H1 (cell line): ENCODE results near the gene CSF1. TPM values are rescaled to one million over a fixed set of nuclear protein-coding genes. Genes with fewer than 3 reads are reported as not detected.

ENCODE experiments used
- CTCF ChIA-PET: fragments of 300-600 bp; sonication (Branson Sonifier 250); formaldehyde crosslinking; loops from one replicate; lab custom pipeline; 2021; ENCODE audit not compliant: partially characterized antibody; lab: Charles Lee
- POLR2A ChIA-PET: fragments of 300-600 bp; sonication (Branson Sonifier 250); formaldehyde crosslinking; loops from one replicate; lab custom pipeline; 2021; ENCODE audit warnings: inconsistent platforms; ENCODE audit not compliant: partially characterized antibody; lab: Charles Lee
- DNase-seq, 2 experiments: peaks; one replicate each; pipeline versions ENCODE4 v3.0.0 to v3.0.0-alpha.2; 2010 to 2022; ENCODE audit warnings: low spot score in 2 of 2, low read depth in 1 of 2, mixed read lengths in 1 of 2
- FAIRE-seq: peaks from 2 replicates; lab custom pipeline; 2011; peaks lifted over from hg19 to GRCh38; lab: Jason Lieb, UNC
- H2AFZ ChIP-seq: 2 replicates; pipeline ENCODE4 v1.8.1; 2012; ENCODE audit warnings: low read length, inconsistent platforms
- H2AK5ac ChIP-seq: 2 replicates; pipeline ENCODE4 v1.6.1; 2013; ENCODE audit warnings: low read depth, low read length
- H2BK120ac ChIP-seq: replicated peaks from 2 replicates; pipeline ENCODE3; 2013; ENCODE audit warnings: low read depth, low read length, inconsistent platforms
- H2BK12ac ChIP-seq: 2 replicates; pipeline ENCODE4 v1.6.1; 2013; ENCODE audit warnings: low read depth, low read length
- H2BK15ac ChIP-seq: 2 replicates; pipeline ENCODE4 v1.6.1; 2013; ENCODE audit warnings: low read length
- H2BK20ac ChIP-seq: 2 replicates; pipeline ENCODE4 v1.6.1; 2013; ENCODE audit warnings: low read length
- H2BK5ac ChIP-seq: 2 replicates; pipeline ENCODE4 v1.6.1; 2013; ENCODE audit warnings: low read depth, low read length
- H3K14ac ChIP-seq: 2 replicates; pipeline ENCODE4 v1.6.1; 2013; ENCODE audit warnings: inconsistent platforms; ENCODE audit not compliant: insufficient read length
- H3K18ac ChIP-seq: 2 replicates; pipeline ENCODE4 v1.6.1; 2013; ENCODE audit warnings: low read length; ENCODE audit errors: extremely low read depth
- H3K23ac ChIP-seq: 2 replicates; pipeline ENCODE4 v1.6.1; 2013; ENCODE audit warnings: inconsistent platforms; ENCODE audit not compliant: insufficient read length
- H3K23me2 ChIP-seq: 2 replicates; pipeline ENCODE4 v1.6.1; 2013; ENCODE audit warnings: low read depth, low read length
- H3K27ac ChIP-seq: 2 replicates; pipeline ENCODE4 v1.6.1; 2011; ENCODE audit warnings: low read depth, low read length, inconsistent platforms
- H3K27me3 ChIP-seq, 4 experiments: replicated peaks in 1 of 4; 1 replicate in 1 of 4; 2 replicates in 3 of 4; pipeline versions ENCODE4 v1.6.1 to v1.8.1; 2011 to 2013; ENCODE audit warnings: low read length in 3 of 4, mild to moderate bottlenecking in 3 of 4, inconsistent platforms in 2 of 4, mixed read lengths in 2 of 4, moderate library complexity in 1 of 4; ENCODE audit not compliant: control insufficient read depth in 3 of 4, insufficient read depth in 3 of 4; ENCODE audit errors: extremely low read depth in 1 of 4
- H3K36me3 ChIP-seq, 4 experiments: 2 replicates each; pipeline versions ENCODE4 v1.6.1 to v1.8.1; 2011 to 2013; ENCODE audit warnings: mild to moderate bottlenecking in 4 of 4, low read length in 3 of 4, moderate library complexity in 2 of 4, control low read depth in 1 of 4, inconsistent platforms in 1 of 4; ENCODE audit not compliant: insufficient read depth in 4 of 4, control insufficient read depth in 2 of 4
- H3K4ac ChIP-seq: replicated peaks from 2 replicates; pipeline ENCODE3; 2013; ENCODE audit warnings: low read length, low read depth, mixed read lengths, inconsistent platforms; ENCODE audit not compliant: insufficient read length
- H3K4me1 ChIP-seq, 4 experiments: replicated peaks in 1 of 4; 1 replicate in 1 of 4; 2 replicates in 3 of 4; pipeline versions ENCODE4 v1.6.1 to v1.8.1; 2011 to 2013; ENCODE audit warnings: low read length in 3 of 4, inconsistent platforms in 2 of 4, mixed read lengths in 1 of 4; ENCODE audit not compliant: insufficient read depth in 4 of 4, control insufficient read depth in 3 of 4
- H3K4me2 ChIP-seq, 2 experiments: 2 replicates each; pipeline versions ENCODE4 v1.6.1 to v1.8.1; 2011 to 2013; ENCODE audit warnings: low read depth in 2 of 2, low read length in 2 of 2, control low read depth in 1 of 2, inconsistent platforms in 1 of 2, mild to moderate bottlenecking in 1 of 2; ENCODE audit not compliant: insufficient read depth in 1 of 2
- H3K4me3 ChIP-seq, 4 experiments: fragments of 200-600, 300-600 bp in 1 of 4; sonication (generic), shearing (Covaris generic), sonication (Bioruptor Twin) in 1 of 4; 2 replicates each; pipeline versions ENCODE4 v1.5.1 to v1.8.1; 2011 to 2016; ENCODE audit warnings: low read length in 4 of 4, low read depth in 3 of 4, control low read depth in 2 of 4, inconsistent platforms in 2 of 4, mild to moderate bottlenecking in 2 of 4, mixed read lengths in 1 of 4, moderate library complexity in 1 of 4; ENCODE audit not compliant: insufficient read depth in 2 of 4; ENCODE audit errors: extremely low read depth in 1 of 4
- H3K56ac ChIP-seq: replicated peaks from 2 replicates; pipeline ENCODE3; 2013; ENCODE audit warnings: low read depth, mild to moderate bottlenecking, mixed read lengths, low read length, inconsistent platforms; ENCODE audit not compliant: insufficient read length
- H3K79me1 ChIP-seq: 2 replicates; pipeline ENCODE4 v1.6.1; 2013; ENCODE audit warnings: low read depth, low read length, control low read depth
- H3K79me2 ChIP-seq, 2 experiments: 2 replicates each; pipeline versions ENCODE4 v1.6.1 to v1.8.1; 2012 to 2013; ENCODE audit warnings: low read length in 2 of 2, mild to moderate bottlenecking in 2 of 2, inconsistent platforms in 1 of 2; ENCODE audit not compliant: insufficient read depth in 2 of 2, control insufficient read depth in 1 of 2
- H3K9ac ChIP-seq, 4 experiments: replicated peaks in 1 of 4; 1 replicate in 1 of 4; 2 replicates in 3 of 4; pipeline versions ENCODE4 v1.6.1 to v1.8.1; 2011 to 2013; ENCODE audit warnings: low read depth in 3 of 4, low read length in 3 of 4, control low read depth in 2 of 4, mild to moderate bottlenecking in 2 of 4, moderate library complexity in 2 of 4, inconsistent platforms in 1 of 4; ENCODE audit errors: extremely low read depth in 1 of 4
- H3K9me3 ChIP-seq, 2 experiments: 2 replicates each; pipeline versions ENCODE4 v1.6.1 to v1.8.1; 2012 to 2013; ENCODE audit warnings: mild to moderate bottlenecking in 2 of 2, moderate library complexity in 2 of 2, control low read depth in 1 of 2, inconsistent platforms in 1 of 2, low read depth in 1 of 2, low read length in 1 of 2, mixed read lengths in 1 of 2; ENCODE audit not compliant: insufficient read depth in 2 of 2
- H4K20me1 ChIP-seq, 2 experiments: replicated peaks in 1 of 2; 2 replicates each; pipeline versions ENCODE3 to v1.8.1; 2011 to 2013; ENCODE audit warnings: inconsistent platforms in 2 of 2, low read length in 2 of 2, mild to moderate bottlenecking in 1 of 2; ENCODE audit not compliant: insufficient read depth in 2 of 2, control insufficient read depth in 1 of 2
- H4K5ac ChIP-seq: 2 replicates; pipeline ENCODE4 v1.6.1; 2013; ENCODE audit warnings: low read length, low read depth, mixed read lengths, inconsistent platforms; ENCODE audit not compliant: insufficient read length
- H4K8ac ChIP-seq: 2 replicates; pipeline ENCODE4 v1.8.0; 2013; ENCODE audit warnings: mild to moderate bottlenecking, moderate library complexity, low read length, inconsistent platforms; ENCODE audit not compliant: insufficient read depth; ENCODE audit errors: extremely low read depth
- H4K91ac ChIP-seq: replicated peaks from 2 replicates; pipeline ENCODE3; 2013; ENCODE audit warnings: low read length, mixed read lengths, inconsistent platforms; ENCODE audit not compliant: insufficient read length
- BACH1 ChIP-seq: IDR thresholded peaks from 2 replicates; pipeline ENCODE4 v1.6.1; 2012; ENCODE audit warnings: low read length, improper control_type of control experiment
- BRCA1 ChIP-seq: IDR thresholded peaks from 2 replicates; pipeline ENCODE4 v1.6.1; 2012; ENCODE audit warnings: low read depth, low read length, improper control_type of control experiment
- CREB1 ChIP-seq: IDR thresholded peaks from 2 replicates; pipeline ENCODE4 v1.6.1; 2012; ENCODE audit warnings: inconsistent platforms
- EP300 ChIP-seq, 2 experiments: IDR thresholded peaks; 1 replicate in 1 of 2; 2 replicates in 1 of 2; pipeline ENCODE4 v1.6.1; 2011 to 2012; ENCODE audit warnings: low read depth in 2 of 2, low read length in 2 of 2, mild to moderate bottlenecking in 2 of 2, borderline replicate concordance in 1 of 2, inconsistent platforms in 1 of 2, moderate library complexity in 1 of 2
- KDM1A ChIP-seq: fragments of 200-600, 300-600 bp; sonication (generic); IDR thresholded peaks from 2 replicates; pipeline ENCODE4 v1.7.1; 2016; ENCODE audit warnings: mild to moderate bottlenecking, low read length, borderline replicate concordance
- NANOG ChIP-seq: IDR thresholded peaks from 2 replicates; pipeline ENCODE4 v1.6.1; 2011; ENCODE audit warnings: low read length, low read depth, mild to moderate bottlenecking, inconsistent platforms; ENCODE audit not compliant: insufficient read depth, poor library complexity, severe bottlenecking
- POLR2AphosphoS5 ChIP-seq: IDR thresholded peaks from 2 replicates; pipeline ENCODE4 v1.6.1; 2011; ENCODE audit warnings: low read depth, low read length
- RFX5 ChIP-seq: IDR thresholded peaks from 2 replicates; pipeline ENCODE4 v1.6.1; 2011; ENCODE audit warnings: low read depth, low read length, improper control_type of control experiment, borderline replicate concordance
- TBP ChIP-seq: IDR thresholded peaks from 2 replicates; pipeline ENCODE4 v1.6.1; 2011; ENCODE audit warnings: low read depth, low read length, improper control_type of control experiment
- WGBS, 2 experiments: shearing (Covaris generic) in 1 of 2; methylation state at CpG; one replicate each; pipeline versions ENCODE4 v1.1.6 to v1.1.7; 2013 to 2015; ENCODE audit warnings: low lambda C conversion rate in 2 of 2, mixed read lengths in 2 of 2, inconsistent platforms in 1 of 2, low coverage in 1 of 2, missing lambda C conversion rate in 1 of 2; ENCODE audit not compliant: insufficient replicate concordance in 2 of 2, insufficient coverage in 1 of 2, insufficient read length in 1 of 2; ENCODE audit errors: extremely low coverage in 1 of 2, missing lambda C conversion rate in 1 of 2; 5-methylcytosine and 5-hydroxymethylcytosine counted together
- polyA plus RNA-seq, 7 experiments: library from polyadenylated mRNA; depleted of rRNA in 3 of 7; stranded (reverse) in 5 of 7; unstranded in 2 of 7; fragments of >200 nt in 5 of 7; fragments of 200-250 nt in 2 of 7; gene quantifications; 1 replicate in 5 of 7; 2 replicates in 1 of 7; 4 replicates in 1 of 7; pipeline versions ENCODE4 v1.2.1 to v1.2.3, GENCODE V29; 2011 to 2013; ENCODE audit warnings: missing spikeins in 2 of 7, mixed read lengths in 2 of 7
- total RNA-seq: library from RNA; stranded (reverse); fragmentation: NEBNext Ultra II Directional; extraction: Animal tissue kit (Norgen Biotek cat#: 25700); gene quantifications from 2 replicates; pipeline ENCODE4 v1.2.1, GENCODE V29; 2021
- TF ChIP-seq, protein P1 (sequence below): IDR thresholded peaks from 2 replicates; pipeline ENCODE4 v1.6.1; 2011; ENCODE audit warnings: low read depth, mild to moderate bottlenecking, low read length; ENCODE audit not compliant: insufficient read depth

CSF1 gene
- total and polyA plus RNA-seq, 2 of the 8 experiments (the other 6 are each of a cell fraction or from before 2014, with no cell fraction given), result 3.3 to 5.4 TPM

- no peak for FAIRE-seq
- POLR2A ChIA-PET, result interaction anchor here (0.9 kb wide), 1 partner anchor 44 kb away, joined by 3 read pairs; no protein-coding TSS in a partner anchor
Measured at GRCh38 chr1:109969146-109969829, 58.6 kb downstream of the CSF1 start.

More at GRCh38 chr1:109969146-109969829, 58.6 kb downstream of the CSF1 start:
- no peak overlapping the region for H2BK120ac ChIP-seq
- no peaks in the 10 kb centered on the region for H4K20me1 ChIP-seq
- H3K36me3 ChIP-seq, result no peaks in the 10 kb centered on the region
- H3K23ac ChIP-seq, result no peak overlapping the region
- H4K5ac ChIP-seq, result no peak overlapping the region
- no peaks in the 10 kb centered on the region for H3K23me2 ChIP-seq
- H3K18ac ChIP-seq, result no peak overlapping the region
- no peaks in the 10 kb centered on the region for H3K79me1 ChIP-seq
- CTCF ChIA-PET, result interaction anchor here (0.5 kb wide), 1 partner anchor 246 kb away, joined by 3 read pairs; no protein-coding TSS in a partner anchor
- H4K8ac ChIP-seq, result no peak overlapping the region
- H3K9me3 ChIP-seq, result no peaks in the 10 kb centered on the region
- H3K9ac ChIP-seq, result no peak overlapping the region
- H3K27me3 ChIP-seq, result no peaks in the 10 kb centered on the region
- no peak overlapping the region for H3K4ac ChIP-seq
- no peak for DNase-seq
- H4K91ac ChIP-seq, result no peak overlapping the region
- no peak overlapping the region for H2AK5ac ChIP-seq
- H3K79me2 ChIP-seq, result no peaks in the 10 kb centered on the region
- no peak overlapping the region for H3K4me3 ChIP-seq
- no peak overlapping the region for H2AFZ ChIP-seq
- H2BK5ac ChIP-seq, result no peak overlapping the region
- H3K4me1 ChIP-seq, result no peaks in the 10 kb centered on the region
- H3K56ac ChIP-seq, result no peak overlapping the region
- H2BK15ac ChIP-seq, result no peak overlapping the region
- no peak overlapping the region for H2BK20ac ChIP-seq
- TF ChIP-seq BACH1 (no peak), NANOG (no peak), EP300 (IDR thresholded peaks at IDR 0.05; ENCODE audit: borderline replicate concordance in 1 of 2, low read depth in 2 of 2, low read length in 2 of 2) (no peak), BRCA1 (no peak), RFX5 (no peak), KDM1A (no peak), POLR2AphosphoS5 (no peak), CREB1 (no peak), TBP (no peak)
- TF ChIP-seq, protein P1, sequence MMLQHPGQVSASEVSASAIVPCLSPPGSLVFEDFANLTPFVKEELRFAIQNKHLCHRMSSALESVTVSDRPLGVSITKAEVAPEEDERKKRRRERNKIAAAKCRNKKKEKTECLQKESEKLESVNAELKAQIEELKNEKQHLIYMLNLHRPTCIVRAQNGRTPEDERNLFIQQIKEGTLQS, result no peak
- TF ChIP-seq, all 59 proteins: peak for 0
- Histone ChIP-seq H3K27ac (no peak overlapping the region), H3K14ac (peak overlapping the region; percentile 42), H2BK12ac (no peak overlapping the region), H3K4me2 (no peak overlapping the region)
- 89% methylated on average over 3 of the region's 3 CpGs; no CpG with 5 or more reads in 1 of the 2 experiments for WGBS, 2 experiments
